SK-N-SH (cell line): ENCODE measurements around the gene FCRLB. TPM values are rescaled to one million over a fixed set of nuclear protein-coding genes. Genes with fewer than 3 reads are reported as not detected.
A peak's percentile ranks its signal among the peaks of the same experiment; 100 is the strongest.

Experiments
- CTCF ChIA-PET: fragments of 300-600, 350-600 bp; formaldehyde crosslinking; extraction: SDS; loops from one replicate; lab custom pipeline; 2021; lab: Yijun Ruan, JAX
- POLR2A ChIA-PET: fragments of 350-600 bp; sonication (Branson Sonifier 250); formaldehyde crosslinking; extraction: SDS; loops from one replicate; lab custom pipeline; 2020; ENCODE audit warnings: antibody characterized with exemption, inconsistent platforms; lab: Yijun Ruan, JAX
- DNase-seq: peaks from one replicate; pipeline ENCODE4 v3.0.0; 2012
- H2AFZ ChIP-seq: fragments of 200-600 bp; sonication (generic); 2 replicates; pipeline ENCODE4 v1.8.1; 2016; ENCODE audit warnings: antibody characterized with exemption, mild to moderate bottlenecking, low read depth
- H3F3A ChIP-seq: fragments of 200-600 bp; sonication (generic); replicated peaks from 2 replicates; pipeline ENCODE3; 2016; ENCODE audit warnings: antibody characterized with exemption, mild to moderate bottlenecking; ENCODE audit not compliant: insufficient read depth
- H3K27ac ChIP-seq, 2 experiments: fragments of 200-500 bp in 1 of 2; fragments of 200-600 bp in 1 of 2; sonication (Bioruptor generic) in 1 of 2; sonication (generic), shearing (Covaris generic) in 1 of 2; 2 replicates each; pipeline versions ENCODE4 v1.5.1 to v1.6.1; 2014 to 2016; ENCODE audit warnings: low read depth in 2 of 2, inconsistent platforms in 1 of 2, low read length in 1 of 2, mild to moderate bottlenecking in 1 of 2, mixed read lengths in 1 of 2
- H3K27me3 ChIP-seq: fragments of 200-600 bp; sonication (generic), shearing (Covaris generic); 2 replicates; pipeline ENCODE4 v1.6.1; 2016; ENCODE audit warnings: mixed run types; ENCODE audit not compliant: insufficient read depth
- H3K36me3 ChIP-seq, 2 experiments: fragments of 200-500 bp in 1 of 2; fragments of 200-600 bp in 1 of 2; sonication (Bioruptor generic) in 1 of 2; sonication (generic) in 1 of 2; replicated peaks in 1 of 2; 2 replicates each; pipeline versions ENCODE3 to v1.5.1; 2014 to 2016; ENCODE audit warnings: low read length in 1 of 2, mild to moderate bottlenecking in 1 of 2; ENCODE audit not compliant: insufficient read depth in 2 of 2, control insufficient read depth in 1 of 2
- H3K4me1 ChIP-seq, 2 experiments: fragments of 200-500 bp in 1 of 2; fragments of 200-600 bp in 1 of 2; sonication (Bioruptor generic) in 1 of 2; sonication (generic), shearing (Covaris generic) in 1 of 2; 2 replicates each; pipeline versions ENCODE4 v1.5.1 to v1.6.1; 2014 to 2016; ENCODE audit warnings: low read depth in 1 of 2, low read length in 1 of 2, mixed run types in 1 of 2; ENCODE audit not compliant: insufficient read depth in 2 of 2, control insufficient read depth in 1 of 2
- H3K4me2 ChIP-seq: fragments of 200-600 bp; sonication (generic), shearing (Covaris generic); 2 replicates; pipeline ENCODE4 v1.6.1; 2017; ENCODE audit warnings: mixed run types
- H3K4me3 ChIP-seq, 2 experiments: fragments of 200-500 bp in 1 of 2; fragments of 200-600 bp in 1 of 2; sonication (Bioruptor generic) in 1 of 2; sonication (generic), shearing (Covaris generic) in 1 of 2; 2 replicates each; pipeline versions ENCODE4 v1.5.1 to v1.8.1; 2014 to 2016; ENCODE audit warnings: low read depth in 2 of 2, inconsistent platforms in 1 of 2, low read length in 1 of 2, mild to moderate bottlenecking in 1 of 2, mixed read lengths in 1 of 2, moderate library complexity in 1 of 2
- H3K79me2 ChIP-seq: fragments of 200-600 bp; sonication (generic); 2 replicates; pipeline ENCODE4 v1.8.1; 2017; ENCODE audit warnings: mild to moderate bottlenecking; ENCODE audit not compliant: insufficient read depth
- H3K9ac ChIP-seq: fragments of 200-600 bp; sonication (generic); 2 replicates; pipeline ENCODE4 v1.6.1; 2017; ENCODE audit warnings: mixed run types
- H3K9me2 ChIP-seq: fragments of 200-600 bp; sonication (generic); 2 replicates; pipeline ENCODE4 v1.6.1; 2017; ENCODE audit warnings: mixed run types
- H3K9me3 ChIP-seq: fragments of 200-600 bp; sonication (generic); 2 replicates; pipeline ENCODE4 v1.6.1; 2017; ENCODE audit warnings: mixed run types, mild to moderate bottlenecking, moderate library complexity
- H4K20me1 ChIP-seq: fragments of 200-600 bp; sonication (generic); 2 replicates; pipeline ENCODE4 v1.6.1; 2017; ENCODE audit warnings: mild to moderate bottlenecking, mixed run types; ENCODE audit not compliant: insufficient read depth
- CHD2 ChIP-seq: fragments of 150-350 bp; IDR thresholded peaks from 2 replicates; pipeline ENCODE4 v1.6.1; 2018; ENCODE audit warnings: low read length; ENCODE audit not compliant: partially characterized antibody
- EP300 ChIP-seq, 2 experiments: IDR thresholded peaks; 2 replicates each; pipeline versions ENCODE4 v1.4.0 to v1.6.1; 2012; ENCODE audit warnings: borderline replicate concordance in 1 of 2, low read depth in 1 of 2, low read length in 1 of 2
- FOSL2 ChIP-seq: IDR thresholded peaks from 2 replicates; pipeline ENCODE4 v1.4.0; 2012; ENCODE audit warnings: low read depth, mild to moderate bottlenecking, moderate library complexity, borderline replicate concordance
- FOXJ3 ChIP-seq: sonication (generic); formaldehyde crosslinking; IDR thresholded peaks from 2 replicates; pipeline ENCODE4 v1.5.1; 2020; ENCODE audit warnings: mild to moderate bottlenecking, missing genetic modification reagents
- FOXM1 ChIP-seq: IDR thresholded peaks from 2 replicates; pipeline ENCODE4 v1.4.0; 2012; ENCODE audit warnings: low read depth, mild to moderate bottlenecking
- JUND ChIP-seq: IDR thresholded peaks from 2 replicates; pipeline ENCODE4 v1.4.0; 2012
- MEF2A ChIP-seq: IDR thresholded peaks from 2 replicates; pipeline ENCODE4 v1.4.0; 2012; ENCODE audit warnings: low read depth, borderline replicate concordance
- NRF1 ChIP-seq: IDR thresholded peaks from 2 replicates; pipeline ENCODE4 v1.6.1; 2012; ENCODE audit warnings: low read depth, mild to moderate bottlenecking, low read length
- RAD21 ChIP-seq: IDR thresholded peaks from 2 replicates; pipeline ENCODE4 v1.6.1; 2012; ENCODE audit warnings: mild to moderate bottlenecking, low read length
- SIN3A ChIP-seq: IDR thresholded peaks from 2 replicates; pipeline ENCODE4 v1.6.1; 2012; ENCODE audit warnings: low read depth, mild to moderate bottlenecking, low read length, moderate library complexity, borderline replicate concordance
- SMC3 ChIP-seq: IDR thresholded peaks from 2 replicates; pipeline ENCODE4 v1.6.1; 2012; ENCODE audit warnings: low read depth, low read length, improper control_type of control experiment
- YY1 ChIP-seq: IDR thresholded peaks from 2 replicates; pipeline ENCODE4 v1.4.0; 2012; ENCODE audit warnings: low read depth, mild to moderate bottlenecking
- WGBS: methylation state at CpG from one replicate; pipeline ENCODE4 v1.1.6; 2017; ENCODE audit warnings: low lambda C conversion rate; 5-methylcytosine and 5-hydroxymethylcytosine counted together
- polyA plus RNA-seq, 3 experiments: library from polyadenylated mRNA; depleted of rRNA; stranded (reverse); fragments of >200 nt; gene quantifications; 2 replicates each; pipeline ENCODE4 v1.2.3, GENCODE V29; 2012
- TF ChIP-seq, protein P1 (sequence below): fragments of 150-350 bp; IDR thresholded peaks from 2 replicates; pipeline ENCODE4 v1.6.1; 2017; ENCODE audit warnings: antibody characterized with exemption, low read length, low read depth, borderline replicate concordance
- TF ChIP-seq, protein P2 (sequence below): fragments of 200-600 bp; sonication (generic); IDR thresholded peaks from 2 replicates; pipeline ENCODE4 v1.6.1; 2017; ENCODE audit warnings: antibody characterized with exemption, mild to moderate bottlenecking, moderate library complexity
- TF ChIP-seq, protein P3 (sequence below): fragments of 150-350 bp; IDR thresholded peaks from 2 replicates; pipeline ENCODE4 v1.6.1; 2016; ENCODE audit warnings: mild to moderate bottlenecking, low read depth, low read length

FCRLB gene
- polyA plus RNA-seq, 1 of the 3 experiments (the other 2 are of a cell fraction) = 2.6 TPM

DNA sequence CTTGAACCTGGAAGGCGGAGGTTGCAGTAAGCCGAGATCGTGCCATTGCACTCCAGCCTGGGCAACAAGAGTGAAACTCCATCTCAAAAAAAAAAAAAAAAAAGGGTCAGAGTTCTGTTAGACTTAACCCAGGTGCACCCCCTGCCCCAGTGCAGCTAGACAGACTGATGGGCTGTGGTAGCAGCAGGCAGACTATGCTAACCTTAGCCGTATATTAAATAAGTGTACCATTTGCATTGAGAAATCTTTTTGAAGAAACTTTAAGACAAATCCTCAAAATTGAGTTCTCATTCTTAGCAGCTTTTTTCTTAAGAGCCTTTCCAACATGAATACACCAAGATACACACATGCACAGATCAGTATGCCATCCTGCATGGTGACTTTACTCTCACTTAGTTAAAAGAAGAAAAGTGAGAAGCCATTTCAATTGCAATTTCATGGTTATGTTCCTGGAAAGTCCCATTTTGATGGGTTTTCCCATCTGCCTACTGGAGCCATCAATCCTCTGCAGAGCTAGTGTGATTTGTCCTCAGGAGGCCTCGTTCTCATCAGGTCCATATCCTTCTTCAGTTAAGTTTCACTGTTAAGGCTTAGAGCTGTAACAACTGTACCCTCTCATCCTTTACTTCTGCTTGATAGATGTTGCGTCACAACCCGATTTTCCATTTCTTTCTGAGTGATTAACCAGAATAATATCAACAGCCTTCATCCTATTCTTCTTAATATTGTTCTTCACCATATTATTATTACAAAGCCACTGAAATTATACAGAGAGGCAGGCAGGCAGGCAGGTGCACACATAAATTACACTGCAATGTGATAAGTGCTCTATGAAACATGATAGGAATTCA lies 7.3 kb downstream of the FCRLB start:
- no peaks in the 10 kb centered on the region for H3K9me3 ChIP-seq
- peaks cover 9 to 13% of the 10 kb centered on the region in 2 experiments; a peak in 2 of 4 replicates for H3K4me1 ChIP-seq
- H3F3A ChIP-seq = peaks cover 19% of the 10 kb centered on the region
- no peaks in the 10 kb centered on the region; the same call in 1 of the 2 replicates for H3K79me2 ChIP-seq
- POLR2A ChIA-PET = no interaction called here
- TF ChIP-seq, protein P1, sequence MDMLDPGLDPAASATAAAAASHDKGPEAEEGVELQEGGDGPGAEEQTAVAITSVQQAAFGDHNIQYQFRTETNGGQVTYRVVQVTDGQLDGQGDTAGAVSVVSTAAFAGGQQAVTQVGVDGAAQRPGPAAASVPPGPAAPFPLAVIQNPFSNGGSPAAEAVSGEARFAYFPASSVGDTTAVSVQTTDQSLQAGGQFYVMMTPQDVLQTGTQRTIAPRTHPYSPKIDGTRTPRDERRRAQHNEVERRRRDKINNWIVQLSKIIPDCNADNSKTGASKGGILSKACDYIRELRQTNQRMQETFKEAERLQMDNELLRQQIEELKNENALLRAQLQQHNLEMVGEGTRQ = no peak
- TF ChIP-seq YY1 (no peak), EP300 (IDR thresholded peaks at IDR 0.05; ENCODE audit: borderline replicate concordance in 1 of 2, low read depth in 1 of 2, low read length in 1 of 2) (no peak), FOSL2 (no peak), SIN3A (no peak), NRF1 (no peak), FOXJ3 (no peak), RAD21 (no peak), SMC3 (no peak), MEF2A (no peak), JUND (no peak), CHD2 (no peak), FOXM1 (no peak)
- TF ChIP-seq, protein P2, sequence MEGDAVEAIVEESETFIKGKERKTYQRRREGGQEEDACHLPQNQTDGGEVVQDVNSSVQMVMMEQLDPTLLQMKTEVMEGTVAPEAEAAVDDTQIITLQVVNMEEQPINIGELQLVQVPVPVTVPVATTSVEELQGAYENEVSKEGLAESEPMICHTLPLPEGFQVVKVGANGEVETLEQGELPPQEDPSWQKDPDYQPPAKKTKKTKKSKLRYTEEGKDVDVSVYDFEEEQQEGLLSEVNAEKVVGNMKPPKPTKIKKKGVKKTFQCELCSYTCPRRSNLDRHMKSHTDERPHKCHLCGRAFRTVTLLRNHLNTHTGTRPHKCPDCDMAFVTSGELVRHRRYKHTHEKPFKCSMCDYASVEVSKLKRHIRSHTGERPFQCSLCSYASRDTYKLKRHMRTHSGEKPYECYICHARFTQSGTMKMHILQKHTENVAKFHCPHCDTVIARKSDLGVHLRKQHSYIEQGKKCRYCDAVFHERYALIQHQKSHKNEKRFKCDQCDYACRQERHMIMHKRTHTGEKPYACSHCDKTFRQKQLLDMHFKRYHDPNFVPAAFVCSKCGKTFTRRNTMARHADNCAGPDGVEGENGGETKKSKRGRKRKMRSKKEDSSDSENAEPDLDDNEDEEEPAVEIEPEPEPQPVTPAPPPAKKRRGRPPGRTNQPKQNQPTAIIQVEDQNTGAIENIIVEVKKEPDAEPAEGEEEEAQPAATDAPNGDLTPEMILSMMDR = no peak
- TF ChIP-seq, protein P3, sequence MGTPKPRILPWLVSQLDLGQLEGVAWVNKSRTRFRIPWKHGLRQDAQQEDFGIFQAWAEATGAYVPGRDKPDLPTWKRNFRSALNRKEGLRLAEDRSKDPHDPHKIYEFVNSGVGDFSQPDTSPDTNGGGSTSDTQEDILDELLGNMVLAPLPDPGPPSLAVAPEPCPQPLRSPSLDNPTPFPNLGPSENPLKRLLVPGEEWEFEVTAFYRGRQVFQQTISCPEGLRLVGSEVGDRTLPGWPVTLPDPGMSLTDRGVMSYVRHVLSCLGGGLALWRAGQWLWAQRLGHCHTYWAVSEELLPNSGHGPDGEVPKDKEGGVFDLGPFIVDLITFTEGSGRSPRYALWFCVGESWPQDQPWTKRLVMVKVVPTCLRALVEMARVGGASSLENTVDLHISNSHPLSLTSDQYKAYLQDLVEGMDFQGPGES = no peak
- no peak overlapping the region for H2AFZ ChIP-seq
- peak overlapping the region in 1 of 2 experiments; percentile 84; a peak in 1 of 4 replicates for H3K27ac ChIP-seq
- H3K36me3 ChIP-seq = no peaks in the 10 kb centered on the region
- no peaks in the 10 kb centered on the region for H3K27me3 ChIP-seq
- no peak overlapping the region for H3K4me2 ChIP-seq
- no peak overlapping the region for H3K9ac ChIP-seq
- no peak overlapping the region for H3K4me3 ChIP-seq
- no peak for DNase-seq
- CTCF ChIA-PET = interaction anchor here (0.6 to 5.9 kb wide), 2 partner anchors 11 to 108 kb away, joined by 3 to 62 read pairs; no protein-coding TSS in a partner anchor
- 96% methylated on average over 7 of the region's 7 CpGs for WGBS
- no peaks in the 10 kb centered on the region for H4K20me1 ChIP-seq
- H3K9me2 ChIP-seq = no peaks in the 10 kb centered on the region
